AG10803 (cell line): ENCODE measurements around the gene TUBB1.

Experiments used
- DNase-seq: peaks from one replicate; pipeline ENCODE4 v3.0.0; 2010; ENCODE audit warnings: low read depth
- H3K4me3 ChIP-seq: 2 replicates; pipeline ENCODE4 v1.5.1; 2011; ENCODE audit warnings: mild to moderate bottlenecking, low read length, control low read depth
- CTCF ChIP-seq: conservative IDR thresholded peaks from 2 replicates; pipeline ENCODE4 v1.5.1; 2011; ENCODE audit warnings: mild to moderate bottlenecking, low read length, control low read depth, inconsistent platforms

TUBB1 gene

DNA sequence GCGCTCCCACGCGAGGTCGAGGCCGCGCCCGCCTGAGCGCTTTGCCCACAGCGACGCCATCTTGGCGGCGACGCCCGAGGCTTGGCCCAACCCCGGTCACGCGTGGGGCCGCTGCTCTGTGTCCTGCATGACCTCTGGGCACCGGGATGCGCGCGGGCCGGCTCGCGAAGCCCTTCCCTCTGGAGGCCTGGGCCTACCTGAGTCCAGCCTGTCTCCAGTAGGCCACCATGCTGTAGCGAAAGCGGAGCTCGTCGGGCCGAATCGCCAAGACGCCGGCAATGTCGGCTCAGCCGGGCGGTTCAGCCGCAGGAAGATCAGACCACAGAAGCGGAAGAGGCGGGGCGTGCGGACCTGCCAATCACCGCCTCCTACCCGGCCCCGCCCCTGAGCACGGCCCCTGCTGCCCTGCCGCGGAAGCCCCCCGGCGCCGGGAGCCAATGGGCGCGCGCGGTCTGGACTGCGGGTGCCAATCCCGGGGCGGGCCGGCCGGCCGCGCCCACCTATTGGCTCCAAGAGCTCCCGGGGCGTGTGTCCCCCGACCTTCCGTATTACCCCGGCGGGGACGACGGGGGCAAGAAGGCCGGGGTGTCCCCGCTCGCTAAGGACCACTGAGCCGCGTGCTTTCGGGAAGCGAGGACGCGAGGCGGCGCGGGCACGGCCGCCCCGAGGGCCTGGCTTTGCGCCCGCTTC lies 12.9 kb downstream of the TUBB1 start, which contains the start of gene ATP5F1E:
ATP5F1E (minus strand) TSS at position 313 of the 690 bp plus-strand sequence; CDS start at position 229, 84 bp downstream.
- no peak for TF ChIP-seq CTCF
- DNase-seq = peak; percentile 95
- peak within 1 kb of the TSS; percentile 76 for H3K4me3 ChIP-seq

- peak overlapping the region; percentile 64 for H3K4me3 ChIP-seq
- DNase-seq = no peak
- TF ChIP-seq CTCF = peak; percentile 15; the same call in 1 of the 2 replicates
These were observed 13.5 kb downstream of the TUBB1 start for GRCh38 chr20:59032713-59033059.

GRCh38 chr20:59033093-59033492 lies 13.9 kb downstream of the TUBB1 start:
- H3K4me3 ChIP-seq = peak overlapping the region; percentile 64
- TF ChIP-seq CTCF = no peak
- DNase-seq = no peak

- no peak for TF ChIP-seq CTCF
- no peak overlapping the region for H3K4me3 ChIP-seq
- DNase-seq = no peak
These were observed 14.5 kb downstream of the TUBB1 start for GRCh38 chr20:59033616-59034165.

GRCh38 chr20:59035381-59035780 lies 16.2 kb downstream of the TUBB1 start:
- no peak for DNase-seq
- TF ChIP-seq CTCF = no peak
- no peak overlapping the region for H3K4me3 ChIP-seq

DNA sequence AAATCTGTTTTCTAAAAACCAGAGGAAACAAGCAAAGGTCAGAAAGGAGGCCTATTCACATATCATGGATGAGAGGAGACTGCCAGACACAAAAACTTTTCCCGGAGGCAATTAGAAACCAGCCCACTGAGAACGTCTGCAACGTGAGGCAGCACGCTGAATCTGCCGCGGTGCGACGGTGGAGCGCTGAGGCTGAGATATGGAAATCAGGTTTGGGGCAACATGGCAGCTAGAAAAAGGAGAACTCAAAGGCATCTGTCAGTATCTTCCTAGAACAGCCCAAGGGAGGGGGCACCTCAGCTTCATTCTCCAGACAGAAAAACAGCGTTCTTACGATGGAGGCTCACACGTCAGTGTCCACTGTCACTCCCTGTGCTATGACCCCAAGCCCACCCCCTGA lies 18.2 kb downstream of the TUBB1 start:
- no peak for DNase-seq
- H3K4me3 ChIP-seq = no peak overlapping the region
- no peak for TF ChIP-seq CTCF

GRCh38 chr20:59039233-59039632 lies 20.0 kb downstream of the TUBB1 start:
- TF ChIP-seq CTCF = no peak
- no peak overlapping the region for H3K4me3 ChIP-seq
- DNase-seq = peak; percentile 40
